C4-2B (cell line): ENCODE data around the gene RGS2.

Source experiments
- H3K27ac ChIP-seq: fragments of 450-650 bp; 2 replicates; pipeline ENCODE4 v1.5.1; 2017
- CTCF ChIP-seq: fragments of 450-650 bp; conservative IDR thresholded peaks from 2 replicates; pipeline ENCODE4 v1.5.1; 2017; ENCODE audit warnings: mild to moderate bottlenecking
- ZFX ChIP-seq: fragments of 450-650 bp; IDR thresholded peaks from 2 replicates; pipeline ENCODE4 v1.6.1; 2017

RGS2 gene

GRCh38 chr1:192766876-192767275 lies 42.0 kb upstream of the RGS2 start:
- TF ChIP-seq ZFX = no peak
- TF ChIP-seq CTCF = no peak
- H3K27ac ChIP-seq = no peak overlapping the region

- no peak overlapping the region for H3K27ac ChIP-seq
- TF ChIP-seq CTCF (no peak), ZFX (no peak)
These were observed 41.0 kb upstream of the RGS2 start for GRCh38 chr1:192767798-192768197.

GRCh38 chr1:192768463-192768862 lies 40.4 kb upstream of the RGS2 start:
- TF ChIP-seq CTCF (no peak), ZFX (no peak)
- H3K27ac ChIP-seq = no peak overlapping the region

- TF ChIP-seq ZFX (no peak), CTCF (no peak)
- no peak overlapping the region for H3K27ac ChIP-seq
These were observed 37.5 kb upstream of the RGS2 start for GRCh38 chr1:192771341-192771740.

- no peak overlapping the region for H3K27ac ChIP-seq
- no peak for TF ChIP-seq ZFX
These were observed 33.2 kb upstream of the RGS2 start for GRCh38 chr1:192775631-192776030.

GRCh38 chr1:192776206-192776605 lies 32.6 kb upstream of the RGS2 start:
- H3K27ac ChIP-seq = no peak overlapping the region
- TF ChIP-seq ZFX (no peak), CTCF (no peak)

GRCh38 chr1:192776998-192777397 lies 31.8 kb upstream of the RGS2 start:
- TF ChIP-seq CTCF (no peak), ZFX (no peak)
- H3K27ac ChIP-seq = no peak overlapping the region

- TF ChIP-seq CTCF (no peak), ZFX (no peak)
- no peak overlapping the region for H3K27ac ChIP-seq
These were observed 25.0 kb upstream of the RGS2 start for GRCh38 chr1:192783791-192784190.
